Left ventricle myocardium superior (tissue), 1 donor: ENCODE measurements around the gene COL16A1. TPM values are rescaled to one million over a fixed set of nuclear protein-coding genes. Genes with fewer than 3 reads are reported as not detected.

Experiments used
- ATAC-seq: fragments of 200-7000 bp; cut with Tn5 transposase; one replicate; pipeline ENCODE4 v1.9.1; 2020; ENCODE audit warnings: mild to moderate bottlenecking, moderate library complexity
- DNase-seq: peaks from one replicate; pipeline ENCODE4 v3.0.0-alpha.2; 2020
- intact Hi-C: fragments of 100-400 bp; cut with micrococcal nuclease; formaldehyde crosslinking; loops from one replicate; pipeline ENCODE4 v1.11.0; 2022
- long read RNA-seq: library from polyadenylated mRNA; unstranded; transcript quantifications from one replicate; pipeline ENCODE4 v2.0.0, GENCODE V29; 2021
- total RNA-seq: library from RNA; stranded (reverse); fragmentation: NEBNext Ultra II Directional; extraction: Animal tissue kit (Norgen Biotek cat#: 25700); gene quantifications from one replicate; pipeline ENCODE4 v1.2.1, GENCODE V29; 2021
- donor health status: DM: no; HTN: yes; CAD: no; lungs with severe emphysema.

The COL16A1 gene
- total RNA-seq, result 16.1 TPM
- long read RNA-seq, partial matches to known transcripts, result 11 of 36 reads
- long read RNA-seq, other reads (novel, unspliced or antisense), result 25 of 36 reads

DNA sequence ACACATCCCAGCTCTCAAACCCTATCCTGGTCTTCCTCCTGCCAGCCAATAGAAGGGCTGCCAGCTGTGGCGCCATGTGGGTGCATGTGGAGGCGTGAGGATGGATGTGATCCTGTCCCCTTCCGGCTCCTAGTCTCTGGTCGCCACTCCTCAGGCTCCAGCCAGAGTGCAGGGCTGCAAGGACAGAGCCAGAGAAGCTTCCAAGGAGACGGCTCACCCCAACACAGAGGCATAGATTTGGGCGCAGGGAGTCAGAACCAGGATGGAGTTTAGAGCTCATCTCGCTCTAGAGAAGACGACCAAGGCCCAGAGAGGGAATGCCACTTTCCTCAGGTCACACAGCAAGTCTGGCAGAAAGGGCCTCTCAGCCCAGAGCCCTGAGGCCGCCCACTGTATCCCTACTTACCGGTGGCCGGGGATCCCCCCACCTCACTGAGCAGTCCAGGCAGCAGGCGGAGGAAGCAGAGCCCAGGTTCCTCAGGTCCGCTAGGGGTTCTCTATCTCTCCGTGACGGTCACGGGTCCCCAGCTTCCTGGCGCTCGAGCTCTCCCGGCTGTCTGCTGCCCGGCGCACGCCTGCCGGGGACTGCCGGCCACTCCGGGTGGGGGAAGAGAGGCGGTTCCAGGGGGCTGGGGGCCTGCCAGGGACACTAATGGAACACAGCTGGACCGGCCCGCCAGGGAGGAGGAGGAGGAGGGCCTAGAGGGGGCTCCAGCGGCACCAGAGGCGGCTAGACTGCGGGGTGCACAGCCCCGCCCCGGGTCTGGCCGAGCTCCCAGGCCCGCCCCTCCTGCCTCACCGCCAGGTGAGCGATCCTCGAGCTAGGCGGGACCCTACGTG is at the start of gene COL16A1:
Gene COL16A1 (minus strand): TSS at position 587 of the 840 bp plus-strand sequence. CDS start 1,824 bp downstream, outside the sequence.
- peak; percentile 78 for ATAC-seq
- intact Hi-C loops, result no loop called here
- DNase-seq, result peak; percentile 89

GRCh38 chr1:31752952-31753475 is 49.2 kb upstream of the COL16A1 start:
- ATAC-seq, result peak; percentile 14
- intact Hi-C loops, result no loop called here
- DNase-seq, result no peak

DNA sequence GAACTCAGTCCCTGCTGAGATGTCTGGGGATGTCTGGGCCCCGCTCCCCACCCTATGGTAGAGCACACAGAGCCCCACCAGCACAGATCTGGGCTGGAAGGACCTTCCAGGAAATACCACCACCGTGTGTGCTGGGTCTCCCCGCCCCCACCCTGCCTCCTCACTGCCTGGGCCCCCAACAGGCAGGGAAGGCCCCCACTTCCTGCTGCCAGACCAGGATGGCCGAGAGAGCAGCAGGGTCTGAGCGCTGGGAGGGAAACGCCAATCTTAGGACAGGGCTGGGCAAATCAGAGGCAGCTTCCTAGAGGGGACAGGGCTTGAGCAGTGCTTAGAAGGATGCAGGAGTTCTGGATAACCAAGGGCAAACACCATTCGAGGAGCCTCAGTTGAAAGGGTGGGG is 48.4 kb upstream of the COL16A1 start:
- intact Hi-C loops, result no loop called here
- ATAC-seq (no peak), DNase-seq (no peak)

DNA sequence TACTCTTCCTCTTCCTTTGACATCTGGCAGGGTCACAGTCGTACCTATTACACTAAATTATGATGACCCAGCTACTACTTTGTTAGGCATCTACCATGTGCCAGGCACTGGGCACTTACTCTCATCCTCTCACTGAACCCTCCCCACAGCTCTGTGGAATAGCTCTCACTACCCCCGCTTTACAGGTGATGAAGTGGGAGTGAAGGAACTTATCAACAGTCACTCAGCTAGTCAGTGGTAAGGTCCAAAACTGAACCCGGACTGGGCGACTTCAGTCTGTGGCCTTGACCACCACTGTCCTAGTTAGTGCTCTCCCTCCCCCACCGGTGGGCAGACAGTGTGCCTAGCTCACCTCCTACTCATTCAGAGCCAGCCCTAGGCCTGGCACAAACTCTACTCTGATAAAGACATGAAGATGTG is 48.0 kb upstream of the COL16A1 start:
- intact Hi-C loops, result no loop called here
- ATAC-seq (peak; percentile 69), DNase-seq (peak; percentile 71)

DNA sequence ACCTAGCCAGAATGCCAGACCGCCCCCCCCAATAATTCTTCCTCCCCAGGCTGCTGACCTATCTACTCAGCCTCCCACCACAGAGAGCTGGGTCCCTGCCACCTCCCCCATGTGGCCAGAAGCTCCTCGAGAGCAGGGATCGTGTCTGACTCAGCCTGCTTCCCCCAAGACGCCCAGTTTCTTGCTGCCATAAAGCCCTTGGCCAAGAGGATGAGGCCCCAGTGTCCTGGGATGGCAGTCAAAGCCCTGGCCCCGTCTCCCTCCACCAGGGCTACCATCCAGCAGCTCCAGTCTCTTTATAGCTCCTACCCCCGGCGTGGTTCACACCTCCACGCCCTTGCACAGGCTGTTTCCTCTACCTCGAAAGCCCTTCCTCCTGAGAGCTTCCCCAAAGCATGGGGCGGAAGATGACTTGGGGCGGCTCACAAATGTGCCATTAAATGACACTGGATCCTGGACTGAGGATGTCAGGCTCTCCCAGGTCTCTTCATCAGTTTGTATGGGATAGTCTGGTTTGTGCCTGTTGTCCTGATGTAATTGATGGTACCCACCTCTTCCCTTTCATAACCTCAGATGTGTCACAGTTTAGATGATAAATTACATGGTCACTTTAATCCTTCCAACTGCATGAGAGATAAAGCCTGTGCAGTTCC is 47.2 kb upstream of the COL16A1 start:
- peak; percentile 54 for DNase-seq
- intact Hi-C loops, result no loop called here
- ATAC-seq, result peak; percentile 15

GRCh38 chr1:31749785-31750735 is 46.2 kb upstream of the COL16A1 start:
- DNase-seq (no peak), ATAC-seq (peak; percentile 4)
- intact Hi-C loops, result no loop called here

DNA sequence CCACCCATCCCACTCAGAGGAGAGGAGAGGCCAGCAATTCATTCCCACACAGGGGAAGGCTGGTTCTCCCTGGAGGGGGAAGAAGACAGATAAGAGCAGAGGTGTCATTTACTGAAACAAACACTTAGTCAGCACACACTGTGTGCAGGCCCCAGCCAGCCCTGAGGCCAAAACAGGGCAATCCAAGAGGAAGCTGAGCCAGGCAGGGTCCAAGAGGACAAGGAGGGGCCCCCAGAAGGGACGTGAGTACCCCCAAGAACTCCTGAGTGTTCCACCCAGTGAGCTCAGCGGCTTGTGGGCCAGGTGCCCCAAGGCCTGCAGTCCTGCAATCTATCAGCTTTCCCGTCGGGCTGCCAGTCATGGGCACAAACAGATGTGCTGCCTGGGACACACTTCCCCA is 44.5 kb upstream of the COL16A1 start:
- intact Hi-C loops, result no loop called here
- ATAC-seq (peak; percentile 10), DNase-seq (peak; percentile 60)

DNA sequence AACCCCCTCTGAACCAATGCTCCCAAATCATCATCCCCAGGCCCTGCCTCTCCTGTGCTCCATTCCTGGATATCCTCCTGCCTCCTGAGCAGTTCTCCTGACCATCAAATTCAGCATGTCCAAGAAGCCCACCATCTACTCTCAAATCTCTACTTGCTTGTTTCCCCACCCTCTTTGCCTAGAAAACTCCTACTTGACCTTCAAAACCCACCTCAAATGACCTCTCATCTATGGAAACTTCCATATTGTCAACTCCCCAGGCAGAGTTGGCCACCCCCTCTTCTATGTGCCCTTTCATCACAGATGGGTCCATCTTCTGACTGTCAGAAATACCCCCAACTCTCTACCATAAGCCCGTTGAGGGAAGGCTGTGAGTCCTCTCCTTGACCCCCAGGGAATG is 43.5 kb upstream of the COL16A1 start:
- DNase-seq (no peak), ATAC-seq (no peak)
- intact Hi-C loops, result no loop called here

GRCh38 chr1:31746687-31747086 is 42.9 kb upstream of the COL16A1 start:
- DNase-seq, result no peak
- intact Hi-C loops, result no loop called here
- ATAC-seq, result peak; percentile 35

GRCh38 chr1:31745946-31746670 is 42.3 kb upstream of the COL16A1 start:
- no peak for ATAC-seq

GRCh38 chr1:31745096-31745945 is 41.5 kb upstream of the COL16A1 start:
- intact Hi-C loops, result no loop called here
- ATAC-seq, result peak; percentile 67
- peak; percentile 73 for DNase-seq

More at GRCh38 chr1:31745946-31746670, 42.3 kb upstream of the COL16A1 start:
- no peak for DNase-seq
- intact Hi-C loops, result no loop called here

DNA sequence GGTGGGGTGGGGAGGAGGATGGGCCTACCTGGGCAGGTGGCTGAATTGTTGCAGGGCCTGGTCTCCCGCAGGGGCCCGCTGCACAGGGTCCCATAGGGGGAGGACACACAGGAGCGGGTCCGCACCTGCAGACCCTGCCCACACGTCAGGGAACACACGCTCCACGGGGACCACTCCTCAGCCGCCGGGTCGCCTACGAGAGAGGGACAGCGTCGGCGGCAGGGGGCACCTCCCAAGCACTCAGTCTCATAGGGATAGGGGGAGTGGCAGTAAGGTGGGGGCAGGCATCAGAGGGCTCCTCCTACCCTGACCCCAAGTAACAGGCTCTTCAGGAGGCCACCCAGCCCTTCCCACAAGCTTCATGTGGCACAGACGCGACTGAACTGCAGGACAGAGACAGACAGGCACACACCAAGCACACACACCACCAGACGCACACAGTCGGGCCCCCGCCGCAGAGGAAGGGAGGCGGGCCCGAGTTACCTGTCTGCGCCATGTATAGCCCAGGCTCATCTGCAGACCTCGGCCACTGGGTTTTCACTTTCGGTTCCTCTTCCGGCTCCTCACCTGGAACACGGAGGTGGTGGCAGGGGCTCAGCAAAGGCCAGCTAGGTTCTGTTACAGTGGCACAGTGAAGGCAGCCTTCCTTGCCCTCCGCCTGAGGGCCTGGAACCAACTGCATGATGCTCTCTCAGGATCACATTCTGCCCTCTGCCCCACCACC is 40.5 kb upstream of the COL16A1 start:
- ATAC-seq (no peak), DNase-seq (no peak)
- intact Hi-C loops, result no loop called here

GRCh38 chr1:31742462-31743212 is 38.8 kb upstream of the COL16A1 start:
- DNase-seq (no peak), ATAC-seq (no peak)
- intact Hi-C loops, result no loop called here

DNA sequence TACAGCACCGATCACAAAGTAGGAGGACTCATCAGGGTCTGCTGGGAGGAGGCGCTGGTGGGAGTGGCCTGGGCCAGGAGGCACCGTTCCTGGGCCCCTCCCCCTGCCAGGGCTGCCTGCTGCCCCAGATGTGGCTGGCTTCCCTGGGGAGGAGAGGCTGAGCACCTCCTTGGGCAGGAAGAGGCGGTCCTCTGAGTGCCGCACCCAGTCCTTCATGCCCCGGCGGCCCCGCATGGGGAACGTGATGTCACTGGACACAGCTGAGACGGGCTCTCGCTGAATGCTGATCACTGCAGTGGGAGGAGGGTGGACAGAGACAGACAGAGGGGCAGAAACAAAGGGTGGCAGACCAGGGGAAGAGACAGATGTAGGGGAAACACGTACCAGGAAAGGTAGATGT is 35.5 kb upstream of the COL16A1 start:
- intact Hi-C loops, result no loop called here
- DNase-seq (no peak), ATAC-seq (no peak)

DNA sequence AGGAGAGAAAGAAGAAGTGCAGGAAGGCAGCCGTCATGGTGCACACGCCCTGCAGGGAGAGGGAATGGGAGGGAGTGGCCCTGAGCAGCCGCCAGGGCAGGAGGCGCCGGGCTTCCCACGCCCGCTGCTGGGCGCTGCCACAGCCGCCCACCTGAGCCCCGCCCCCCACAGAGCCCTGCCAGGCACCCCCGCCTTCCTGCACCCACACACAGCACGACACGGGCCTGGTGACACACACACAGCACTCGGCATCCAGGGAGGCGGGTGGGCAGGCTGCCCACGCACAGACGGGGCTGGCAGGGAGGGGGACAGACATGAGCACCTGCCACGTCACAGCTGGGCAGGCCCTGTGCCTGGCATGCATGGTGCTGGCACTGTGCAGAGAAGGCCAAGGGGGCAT is 32.9 kb upstream of the COL16A1 start:
- no peak for DNase-seq
- no peak for ATAC-seq
- intact Hi-C loops, result no loop called here

- no peak for ATAC-seq
- intact Hi-C loops, result no loop called here
- no peak for DNase-seq
Measured at GRCh38 chr1:31735571-31735970, 31.8 kb upstream of the COL16A1 start.
